T-helper 22 cell (primary cell): Measurements from ENCODE around the gene GRIA2.

Experiments used
- DNase-seq: peaks from one replicate; pipeline ENCODE4 v3.0.0-alpha.2; 2020; ENCODE audit warnings: low read depth

GRIA2 gene

GRCh38 chr4:157389741-157390140 is 169.2 kb downstream of the GRIA2 start:
- no peak for DNase-seq

- no peak for DNase-seq
These were observed 184.5 kb downstream of the GRIA2 start for GRCh38 chr4:157405070-157405469.
